Suprapubic skin (tissue), 4 donors: Measurements from ENCODE around the gene EEFSEC. TPM values are rescaled to one million over a fixed set of nuclear protein-coding genes. Genes with fewer than 3 reads are reported as not detected.
"Not testable (repeated sequence)": the region's sequence is repeated elsewhere in the genome, so short reads cannot be mapped to it uniquely, and the experiment has no call there.

Experiments
- DNase-seq, 2 donors: peaks; one replicate each; pipeline ENCODE4 v3.0.0-alpha.2; 2019; ENCODE audit warnings: low spot score in 2 of 2
- H3K27ac ChIP-seq: fragments of 200-600 bp; sonication (generic); one replicate; pipeline ENCODE4 v1.5.1; 2019
- H3K27me3 ChIP-seq: fragments of 200-600 bp; sonication (generic); one replicate; pipeline ENCODE4 v1.5.1; 2019
- H3K36me3 ChIP-seq: fragments of 200-600 bp; sonication (generic); one replicate; pipeline ENCODE4 v1.5.1; 2019
- H3K4me1 ChIP-seq: fragments of 200-600 bp; sonication (generic); one replicate; pipeline ENCODE4 v1.5.1; 2019
- H3K4me3 ChIP-seq: fragments of 200-600 bp; sonication (generic); one replicate; pipeline ENCODE4 v1.5.1; 2019; ENCODE audit warnings: mild to moderate bottlenecking
- H3K9me3 ChIP-seq: fragments of 200-600 bp; sonication (generic); one replicate; pipeline ENCODE4 v1.5.1; 2019
- EP300 ChIP-seq: sonication (generic); formaldehyde crosslinking; IDR thresholded peaks from one replicate; pipeline ENCODE4 v1.6.1; 2017; ENCODE audit warnings: antibody characterized with exemption
- POLR2A ChIP-seq, 2 donors: fragments of 450-650 bp; IDR thresholded peaks; one replicate each; pipeline ENCODE4 v1.6.1; 2017; ENCODE audit warnings: antibody characterized with exemption in 2 of 2, mild to moderate bottlenecking in 2 of 2, moderate library complexity in 2 of 2
- POLR2AphosphoS5 ChIP-seq, 3 donors: sonication (generic); formaldehyde crosslinking; IDR thresholded peaks; one replicate each; pipeline ENCODE4 v1.6.1; 2017; ENCODE audit warnings: antibody characterized with exemption in 3 of 3
- WGBS: methylation state at CpG from one replicate; pipeline ENCODE4 v1.1.5; 2018; 5-methylcytosine and 5-hydroxymethylcytosine counted together
- total RNA-seq, 4 donors: library from RNA; depleted of rRNA; stranded (reverse); fragments of >200 nt; gene quantifications; one replicate each; pipeline ENCODE4 v1.1.0, GENCODE V29; 2016
- TF ChIP-seq, protein P1 (sequence below), 2 donors: fragments of 200-600 bp in 1 of 2; fragments of 450-650 bp in 1 of 2; sonication (generic) in 1 of 2; IDR thresholded peaks; one replicate each; pipeline ENCODE4 v1.5.1; 2016 to 2019; ENCODE audit warnings: antibody characterized with exemption in 2 of 2, mild to moderate bottlenecking in 1 of 2, moderate library complexity in 1 of 2

Gene EEFSEC
- total RNA-seq, 4 donors from 2014 or later = 14.3 to 19.4 (median 16.7) TPM

DNA sequence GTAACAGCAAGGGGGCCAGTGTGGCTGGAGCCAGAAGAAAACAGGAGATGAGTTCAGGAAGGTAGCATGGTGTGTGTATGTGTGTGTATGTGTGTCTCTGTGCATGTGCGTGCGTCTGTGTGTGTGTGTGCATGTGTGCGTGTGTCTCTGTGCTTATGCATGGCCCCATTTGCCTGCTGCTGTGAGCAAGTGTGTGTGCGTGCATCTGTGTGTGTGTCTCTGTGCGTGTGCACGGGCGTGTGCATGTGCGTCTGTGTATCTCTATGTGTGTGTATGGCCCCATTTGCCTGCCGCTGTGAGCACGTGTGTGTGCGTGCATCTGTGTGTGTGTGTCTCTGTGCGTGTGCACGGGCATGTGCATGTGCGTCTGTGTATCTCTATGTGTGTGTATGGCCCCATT, 7.1 kb upstream of the EEFSEC start:
- Histone ChIP-seq H3K4me3 (no peak overlapping the region), H3K4me1 (no peaks in the 10 kb centered on the region), H3K36me3 (no peaks in the 10 kb centered on the region), H3K27ac (no peak overlapping the region), H3K9me3 (no peaks in the 10 kb centered on the region), H3K27me3 (no peaks in the 10 kb centered on the region)
- DNase-seq = no peak
- TF ChIP-seq EP300 = no peak
- no peak for TF ChIP-seq POLR2AphosphoS5 (IDR thresholded peaks at IDR 0.05)
- TF ChIP-seq POLR2A (IDR thresholded peaks at IDR 0.05) = no peak
- TF ChIP-seq, protein P1, sequence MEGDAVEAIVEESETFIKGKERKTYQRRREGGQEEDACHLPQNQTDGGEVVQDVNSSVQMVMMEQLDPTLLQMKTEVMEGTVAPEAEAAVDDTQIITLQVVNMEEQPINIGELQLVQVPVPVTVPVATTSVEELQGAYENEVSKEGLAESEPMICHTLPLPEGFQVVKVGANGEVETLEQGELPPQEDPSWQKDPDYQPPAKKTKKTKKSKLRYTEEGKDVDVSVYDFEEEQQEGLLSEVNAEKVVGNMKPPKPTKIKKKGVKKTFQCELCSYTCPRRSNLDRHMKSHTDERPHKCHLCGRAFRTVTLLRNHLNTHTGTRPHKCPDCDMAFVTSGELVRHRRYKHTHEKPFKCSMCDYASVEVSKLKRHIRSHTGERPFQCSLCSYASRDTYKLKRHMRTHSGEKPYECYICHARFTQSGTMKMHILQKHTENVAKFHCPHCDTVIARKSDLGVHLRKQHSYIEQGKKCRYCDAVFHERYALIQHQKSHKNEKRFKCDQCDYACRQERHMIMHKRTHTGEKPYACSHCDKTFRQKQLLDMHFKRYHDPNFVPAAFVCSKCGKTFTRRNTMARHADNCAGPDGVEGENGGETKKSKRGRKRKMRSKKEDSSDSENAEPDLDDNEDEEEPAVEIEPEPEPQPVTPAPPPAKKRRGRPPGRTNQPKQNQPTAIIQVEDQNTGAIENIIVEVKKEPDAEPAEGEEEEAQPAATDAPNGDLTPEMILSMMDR (IDR thresholded peaks at IDR 0.05) = no peak
- WGBS = 93% methylated on average over 7 of the region's 14 CpGs

DNA sequence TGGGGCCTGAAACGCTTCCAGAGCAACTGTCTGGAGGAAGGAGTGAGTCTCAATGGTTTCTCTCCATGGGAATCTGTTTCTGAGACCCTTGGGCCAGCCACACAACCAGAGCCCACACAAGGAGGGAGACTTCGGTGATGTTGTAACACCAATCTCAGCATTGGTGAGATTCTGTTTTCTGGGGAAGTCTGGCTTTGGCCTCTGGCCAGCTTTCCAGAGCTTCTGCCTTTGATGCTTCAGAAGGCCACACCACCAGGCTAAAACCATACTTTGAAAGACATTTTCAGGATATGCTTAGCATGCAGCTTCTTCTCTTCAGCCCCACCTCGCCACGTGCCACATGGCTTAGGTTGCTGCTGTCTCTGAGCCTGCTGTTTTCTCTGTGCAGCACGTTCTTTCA, 3.6 kb upstream of the EEFSEC start:
- H3K4me3 ChIP-seq = no peak overlapping the region
- H3K36me3 ChIP-seq = no peaks in the 10 kb centered on the region
- TF ChIP-seq, protein P1 (IDR thresholded peaks at IDR 0.05) = no peak
- TF ChIP-seq POLR2A (IDR thresholded peaks at IDR 0.05) = no peak
- TF ChIP-seq EP300 = no peak
- no peak for TF ChIP-seq POLR2AphosphoS5 (IDR thresholded peaks at IDR 0.05)
- H3K27ac ChIP-seq = no peak overlapping the region
- no peaks in the 10 kb centered on the region for H3K27me3 ChIP-seq
- no peak for DNase-seq
- 51% methylated on average over 5 of the region's 5 CpGs for WGBS
- H3K4me1 ChIP-seq = peaks cover 8% of the 10 kb centered on the region
- no peaks in the 10 kb centered on the region for H3K9me3 ChIP-seq

DNA sequence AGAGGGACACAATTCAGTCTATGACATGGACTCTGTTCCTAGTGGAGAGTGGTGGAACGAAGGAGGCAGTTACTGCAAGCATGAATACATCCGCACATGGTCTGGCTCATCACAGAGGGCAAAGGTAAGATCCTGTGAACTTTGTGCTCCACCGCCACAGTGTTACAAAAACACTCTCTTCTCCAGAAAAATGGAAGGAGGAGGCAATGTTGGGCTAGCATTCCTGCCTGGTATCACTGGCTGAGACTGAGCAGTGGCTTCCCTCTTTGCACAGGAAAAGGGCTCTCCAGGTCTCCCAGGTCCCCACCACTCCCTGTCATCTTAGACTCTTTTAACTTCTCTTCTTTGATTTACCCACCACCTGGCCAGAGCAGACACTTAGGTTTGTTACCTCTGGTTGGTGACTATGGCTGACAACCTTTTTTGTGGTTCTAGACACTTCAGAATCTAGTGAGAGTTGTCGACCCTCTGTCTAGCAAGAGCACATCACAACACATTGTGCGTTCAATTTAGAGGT, 1.5 kb upstream of the EEFSEC start:
- Histone ChIP-seq H3K4me3 (no peak overlapping the region), H3K9me3 (no peaks in the 10 kb centered on the region), H3K4me1 (peaks cover 12% of the 10 kb centered on the region), H3K27me3 (no peaks in the 10 kb centered on the region), H3K36me3 (peaks cover 1% of the 10 kb centered on the region), H3K27ac (no peak overlapping the region)
- TF ChIP-seq POLR2A (IDR thresholded peaks at IDR 0.05) = no peak
- TF ChIP-seq POLR2AphosphoS5 (IDR thresholded peaks at IDR 0.05) = no peak
- TF ChIP-seq EP300 = no peak
- TF ChIP-seq, protein P1 (IDR thresholded peaks at IDR 0.05) = no peak
- no peak for DNase-seq
- WGBS = 84% methylated on average over 5 of the region's 5 CpGs

DNA sequence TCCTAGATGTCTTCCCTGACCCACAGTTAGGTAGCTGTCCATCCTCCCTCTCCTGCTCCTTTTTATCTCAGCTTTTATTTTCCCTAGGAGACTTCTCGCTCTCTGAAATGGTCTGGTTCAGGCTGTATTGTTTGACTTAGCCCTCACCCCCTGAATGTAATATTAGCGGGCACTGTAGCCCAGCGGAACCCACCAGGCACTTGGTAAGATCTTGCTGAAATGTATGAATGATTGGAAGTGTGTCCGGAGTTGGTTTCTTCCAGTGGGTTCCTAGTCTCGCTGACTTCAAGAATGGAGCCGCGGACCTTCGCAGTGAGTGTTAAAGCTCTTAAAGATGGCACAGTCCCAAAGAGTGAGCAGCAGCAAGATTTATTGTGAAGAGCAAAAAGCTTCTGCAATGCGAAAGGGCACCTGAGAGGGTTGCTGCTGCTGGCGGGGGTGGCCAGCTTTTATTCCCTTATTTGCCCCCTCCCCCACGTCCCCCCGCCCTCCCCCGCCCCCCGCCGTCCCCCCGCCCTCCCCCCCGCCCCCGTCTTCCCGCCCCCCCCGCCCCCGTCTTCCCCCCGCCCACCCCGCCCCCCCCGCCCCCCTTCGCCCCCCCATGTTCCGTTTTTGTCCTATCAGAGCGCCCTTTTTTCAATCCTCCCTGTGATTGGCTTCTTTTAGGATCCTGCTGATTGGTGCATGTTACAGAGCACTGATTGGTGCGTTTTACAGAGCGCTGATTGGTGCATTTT, 694 bp upstream of the EEFSEC start:
- DNase-seq = no peak
- Histone ChIP-seq H3K27ac (peak overlapping the region; percentile 83), H3K4me3 (peak overlapping the region; percentile 87), H3K4me1 (peaks cover 12% of the 10 kb centered on the region), H3K27me3 (no peaks in the 10 kb centered on the region), H3K9me3 (no peaks in the 10 kb centered on the region), H3K36me3 (peaks cover 9% of the 10 kb centered on the region)
- TF ChIP-seq, protein P1 (IDR thresholded peaks at IDR 0.05) = no peak
- no peak for TF ChIP-seq EP300
- no peak for TF ChIP-seq POLR2A (IDR thresholded peaks at IDR 0.05)
- TF ChIP-seq POLR2AphosphoS5 (IDR thresholded peaks at IDR 0.05) = no peak
- WGBS = 60% methylated on average over 14 of the region's 29 CpGs

DNA sequence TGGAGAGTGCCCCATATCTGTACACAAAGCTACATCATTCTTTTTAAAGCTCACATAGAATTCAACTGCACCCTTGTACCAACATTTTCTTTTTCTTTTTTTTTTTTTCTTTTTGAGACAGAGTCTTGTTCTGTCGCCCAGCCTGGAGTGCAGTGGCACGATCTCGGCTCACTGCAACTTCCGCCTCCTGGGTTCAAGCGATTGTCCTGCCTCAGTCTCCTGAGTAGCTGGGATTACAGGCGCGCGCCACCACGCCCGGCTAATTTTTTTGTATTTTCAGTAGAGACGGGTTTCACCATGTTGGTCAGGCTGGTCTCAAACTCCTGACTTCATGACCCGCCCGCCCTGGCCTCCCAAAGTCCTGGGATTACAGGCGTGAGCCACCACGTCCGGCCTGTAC, 1.1 kb downstream of the EEFSEC start:
- H3K27me3 ChIP-seq, DNase-seq, H3K9me3 ChIP-seq, H3K27ac ChIP-seq: not testable (repeated sequence)
- Histone ChIP-seq H3K4me3 (peak overlapping the region; percentile 87), H3K4me1 (peaks cover 12% of the 10 kb centered on the region), H3K36me3 (peaks cover 10% of the 10 kb centered on the region)
- WGBS = 89% methylated on average over 16 of the region's 16 CpGs
